Tibial nerve (tissue), 4 donors: ENCODE measurements around the gene RXYLT1. TPM values are rescaled to one million over a fixed set of nuclear protein-coding genes. Genes with fewer than 3 reads are reported as not detected.

ENCODE experiments used
- DNase-seq, 2 donors: peaks; one replicate each; pipeline ENCODE4 v3.0.0-alpha.2; 2019; ENCODE audit warnings: low spot score in 2 of 2
- H3K27ac ChIP-seq, 4 donors: fragments of 200-600 bp; sonication (generic) in 3 of 4; one replicate each; pipeline ENCODE4 v1.5.1; 2017 to 2019; ENCODE audit warnings: mild to moderate bottlenecking in 1 of 4
- H3K27me3 ChIP-seq, 2 donors: fragments of 200-600 bp; sonication (generic) in 1 of 2; one replicate each; pipeline versions ENCODE4 v1.5.1 to v1.6.0; 2017 to 2019
- H3K36me3 ChIP-seq, 3 donors: fragments of 200-600 bp; sonication (generic); one replicate each; pipeline ENCODE4 v1.5.1; 2018 to 2019
- H3K4me1 ChIP-seq, 4 donors: fragments of 200-600 bp; sonication (generic) in 3 of 4; one replicate each; pipeline ENCODE4 v1.5.1; 2017 to 2019
- H3K4me3 ChIP-seq, 4 donors: fragments of 200-600 bp; sonication (generic) in 3 of 4; one replicate each; pipeline ENCODE4 v1.5.1; 2017 to 2019; ENCODE audit warnings: mild to moderate bottlenecking in 1 of 4, moderate library complexity in 1 of 4
- H3K9me3 ChIP-seq, 4 donors: fragments of 200-600 bp; sonication (generic) in 3 of 4; one replicate each; pipeline ENCODE4 v1.5.1; 2017 to 2019
- EP300 ChIP-seq, 2 donors: sonication (generic); formaldehyde crosslinking; IDR thresholded peaks; one replicate each; pipeline ENCODE4 v1.6.1; 2017; ENCODE audit warnings: antibody characterized with exemption in 2 of 2, mild to moderate bottlenecking in 1 of 2
- POLR2A ChIP-seq, 2 donors: fragments of 450-650 bp; IDR thresholded peaks; one replicate each; pipeline ENCODE4 v1.6.1; 2017; ENCODE audit warnings: antibody characterized with exemption in 2 of 2, mild to moderate bottlenecking in 2 of 2, moderate library complexity in 2 of 2
- WGBS, 2 donors: methylation state at CpG; one replicate each; pipeline ENCODE4 v1.1.5; 2018; 5-methylcytosine and 5-hydroxymethylcytosine counted together
- small RNA-seq: library from RNA; depleted of rRNA; stranded (forward); fragments of <200 nt; gene quantifications from one replicate; pipeline ENCODE3, GENCODE V24; 2016
- total RNA-seq, 4 donors: library from RNA; depleted of rRNA; stranded (reverse); fragments of >200 nt; gene quantifications; one replicate each; pipeline ENCODE4 v1.1.0, GENCODE V29; 2016

Gene RXYLT1
- total RNA-seq, 4 donors from 2014 or later = 14.4 to 24.9 (median 18.1) TPM

- Histone ChIP-seq H3K9me3 (no peaks in the 10 kb centered on the region), H3K4me3 (no peak overlapping the region), H3K4me1 (peaks cover 0 to 22% (median 10%) of the 10 kb centered on the region in 4 donors), H3K27me3 (no peaks in the 10 kb centered on the region), H3K27ac (no peak overlapping the region), H3K36me3 (no peaks in the 10 kb centered on the region)
- TF ChIP-seq EP300 (IDR thresholded peaks at IDR 0.05) = no peak
- TF ChIP-seq POLR2A (IDR thresholded peaks at IDR 0.05) = no peak
- 42 to 45% methylated on average over 6 of the region's 6 CpGs for WGBS, 2 donors
- no peak for DNase-seq
These were observed 78.3 kb downstream of the RXYLT1 start for GRCh38 chr12:63857771-63858670.

Small RNA genes within 50 kb of the gene (small RNA-seq; reads per million reads assigned to genes)
- gene AC084357.1 = not detected

Other genes with a start within 250 kb of the RXYLT1 start
- gene DPY19L2, start 111.4 kb upstream of the RXYLT1 start, total RNA-seq = 10 to 100 TPM; 14.1 to 22.0 (median 20.7) TPM
- gene SRGAP1, start 64.8 kb downstream of the RXYLT1 start, total RNA-seq = 10 to 100 TPM; 13.1 to 81.5 (median 22.4) TPM